ENCODE results near the gene PAQR4.

- TF ChIP-seq CTCF (IDR thresholded peaks at IDR 0.05): no peak
- TF ChIP-seq POLR2A (IDR thresholded peaks at IDR 0.05): no peak
- TF ChIP-seq EP300 (IDR thresholded peaks at IDR 0.05): no peak
These were observed 48.8 kb downstream of the PAQR4 start, which contains the start of gene CLDN6 for GRCh38 chr16:3017794-3018506.
